ENCODE results near the gene MEI4.
"Not testable (repeated sequence)": the region's sequence is repeated elsewhere in the genome, so short reads cannot be mapped to it uniquely, and the experiment has no call there.

MEI4 gene

DNA sequence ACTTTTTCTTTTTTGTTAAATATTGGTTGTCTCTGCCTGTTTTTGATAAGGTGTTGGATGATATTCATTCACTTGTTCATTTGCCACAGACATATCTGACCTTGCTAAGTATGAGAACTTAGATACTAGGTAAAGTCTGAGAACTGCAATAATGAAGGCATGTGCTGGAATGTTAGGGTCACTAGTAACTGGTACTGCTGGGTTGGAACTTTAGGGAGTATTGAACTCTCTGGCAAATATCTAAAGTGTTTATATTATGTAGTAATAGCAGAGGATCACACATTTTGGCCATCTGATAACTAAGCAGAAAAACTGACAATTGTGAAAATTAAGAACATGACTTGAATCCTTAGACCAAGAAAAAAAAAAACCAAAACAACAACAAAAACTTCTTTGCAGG is 162.7 kb downstream of the MEI4 start:
- no peak for DNase-seq (ENCODE audit: low read depth)

DNA sequence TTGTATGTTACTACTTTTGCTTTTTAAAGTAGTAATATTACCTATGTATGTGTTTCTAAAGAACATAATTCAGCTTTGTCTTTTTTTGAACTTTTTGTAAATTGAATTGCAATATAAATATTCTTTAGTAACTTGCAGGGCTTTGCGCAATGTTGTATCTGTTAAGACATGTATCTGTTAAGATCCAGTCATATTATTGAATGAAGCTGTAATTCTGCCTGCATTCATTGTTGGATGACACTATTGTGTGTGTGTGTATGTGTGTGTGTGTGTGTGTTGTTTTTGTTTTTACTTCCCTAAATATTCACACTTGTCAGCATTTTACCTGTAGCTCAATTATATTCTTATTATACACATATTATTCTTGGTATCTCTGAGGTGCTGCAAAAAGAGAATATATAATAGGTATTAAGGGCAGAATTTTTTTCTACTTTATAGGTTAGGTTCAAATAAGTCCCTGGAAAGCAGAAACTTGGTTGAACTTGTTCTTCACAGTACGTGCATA is 164.0 kb downstream of the MEI4 start:
- no peak for DNase-seq (ENCODE audit: low read depth)

GRCh38 chr6:77822265-77822664 is 169.4 kb downstream of the MEI4 start:
- no peak for DNase-seq (ENCODE audit: low read depth)

DNA sequence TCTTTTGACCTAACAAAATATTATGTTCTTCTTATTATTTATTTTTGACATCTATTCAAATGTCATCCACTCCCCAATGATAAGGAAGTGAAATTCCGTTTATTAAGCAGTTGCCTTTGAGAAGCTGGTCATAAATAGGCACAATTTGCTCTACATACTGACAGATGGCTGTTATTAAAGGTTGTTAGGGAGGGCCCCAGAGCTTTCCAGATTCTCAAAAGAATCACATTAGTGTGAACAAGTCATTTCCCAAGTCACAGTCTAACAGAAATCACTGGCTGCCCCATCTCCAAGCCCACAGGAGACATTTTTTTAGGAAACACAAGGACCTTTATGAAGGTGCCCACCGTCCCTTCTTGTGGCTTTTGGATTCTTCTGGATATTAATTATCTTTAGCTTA is 172.4 kb downstream of the MEI4 start:
- no peak for DNase-seq (ENCODE audit: low read depth)

DNA sequence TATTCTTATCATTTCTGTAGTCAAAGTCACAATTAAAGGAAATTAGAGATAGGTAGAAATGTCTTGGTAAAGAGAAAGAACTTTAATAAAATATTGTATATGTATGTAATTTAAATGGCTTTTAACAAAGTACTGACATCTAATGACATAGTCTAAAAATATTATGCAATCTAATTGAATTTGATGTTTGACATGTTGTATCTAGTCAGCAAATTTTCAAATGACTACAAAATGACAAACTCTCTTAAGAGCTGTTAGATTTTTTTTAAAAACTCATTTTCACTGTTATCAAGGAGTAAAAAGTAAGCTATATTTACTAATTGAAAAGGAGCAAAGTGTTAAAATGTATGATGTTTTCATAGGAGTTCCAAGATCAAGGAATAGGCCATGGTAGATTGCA is 176.9 kb downstream of the MEI4 start:
- DNase-seq (ENCODE audit: low read depth): no peak

GRCh38 chr6:77833749-77834148 is 180.9 kb downstream of the MEI4 start:
- DNase-seq (ENCODE audit: low read depth): not testable (repeated sequence)

GRCh38 chr6:77834591-77834996 is 181.8 kb downstream of the MEI4 start:
- no peak for DNase-seq (ENCODE audit: low read depth)

DNA sequence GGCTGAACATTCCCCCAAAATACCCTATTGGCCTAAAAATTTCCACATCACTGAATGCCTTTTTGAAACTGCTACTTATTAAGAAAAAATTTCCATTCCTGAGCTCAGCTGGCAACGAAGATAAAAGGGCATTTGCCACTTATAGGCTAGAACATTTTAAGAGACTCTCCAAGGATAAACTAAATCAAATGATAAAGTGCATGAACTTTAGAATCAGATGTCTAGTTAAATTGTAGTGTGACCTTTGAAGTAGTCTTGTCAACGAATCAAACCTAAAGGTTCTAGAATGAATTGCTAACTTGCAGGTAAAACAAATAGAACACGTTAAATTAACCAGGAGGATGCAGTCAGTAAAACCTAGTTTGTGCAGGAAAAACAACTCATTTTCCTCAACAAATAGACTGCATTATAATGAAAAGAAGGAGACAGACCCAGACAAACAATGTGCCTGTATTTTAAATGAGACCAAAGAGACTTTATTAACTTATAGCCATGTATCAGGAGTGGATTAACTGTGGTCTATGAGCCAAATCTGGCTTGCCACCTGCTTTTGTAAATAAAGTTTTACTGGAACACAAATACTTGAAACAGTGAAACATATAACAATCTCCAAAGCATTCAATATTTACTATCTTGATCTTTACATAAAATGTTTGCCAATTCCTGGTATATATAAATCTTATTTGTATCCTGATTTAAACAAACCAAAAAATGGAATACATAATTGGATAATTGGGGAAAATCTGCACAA is 184.4 kb downstream of the MEI4 start:
- no peak for DNase-seq (ENCODE audit: low read depth)

GRCh38 chr6:77839292-77839691 is 186.5 kb downstream of the MEI4 start:
- DNase-seq (ENCODE audit: low read depth): no peak

DNA sequence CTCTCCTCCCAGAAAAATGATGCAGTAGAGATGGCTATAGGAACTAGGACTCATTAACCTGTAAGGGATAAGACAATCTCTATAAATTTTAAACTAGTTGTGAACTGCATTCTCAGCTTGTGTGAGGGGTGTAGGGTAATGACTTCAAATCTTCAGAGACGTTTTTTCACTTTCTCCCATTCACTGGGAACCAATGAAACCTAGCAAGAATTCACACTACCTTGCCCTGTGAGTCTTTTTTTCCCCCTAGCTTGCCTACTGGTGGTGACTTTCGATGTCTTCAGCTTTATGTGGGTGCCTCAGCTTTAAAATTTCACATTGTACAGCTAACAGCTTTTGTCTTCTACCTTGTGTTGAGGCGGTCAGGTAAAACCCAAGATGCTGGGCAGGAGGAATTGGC is 192.0 kb downstream of the MEI4 start:
- no peak for DNase-seq (ENCODE audit: low read depth)

GRCh38 chr6:77853401-77853800 is 200.6 kb downstream of the MEI4 start:
- DNase-seq (ENCODE audit: low read depth): no peak

GRCh38 chr6:77856391-77856790 is 203.6 kb downstream of the MEI4 start:
- no peak for DNase-seq (ENCODE audit: low read depth)

DNA sequence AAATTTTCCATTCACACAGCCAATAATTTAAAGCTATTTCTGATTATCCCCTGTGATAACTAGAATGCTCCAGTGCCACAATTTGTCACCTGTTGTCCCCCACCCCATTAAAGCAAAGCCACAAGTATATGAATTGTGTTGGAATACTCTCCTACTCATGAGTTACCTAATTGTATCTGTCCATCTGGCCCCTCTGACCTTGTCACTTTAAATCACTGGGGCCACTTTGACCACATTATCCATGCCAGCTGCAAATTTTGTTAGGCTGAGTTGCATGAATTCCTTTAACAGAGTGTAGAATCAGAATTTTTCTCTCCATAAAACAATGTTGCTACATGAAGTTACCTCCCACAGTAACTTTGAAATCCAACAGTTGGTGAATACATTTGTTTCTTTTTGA is 204.6 kb downstream of the MEI4 start:
- no peak for DNase-seq (ENCODE audit: low read depth)

DNA sequence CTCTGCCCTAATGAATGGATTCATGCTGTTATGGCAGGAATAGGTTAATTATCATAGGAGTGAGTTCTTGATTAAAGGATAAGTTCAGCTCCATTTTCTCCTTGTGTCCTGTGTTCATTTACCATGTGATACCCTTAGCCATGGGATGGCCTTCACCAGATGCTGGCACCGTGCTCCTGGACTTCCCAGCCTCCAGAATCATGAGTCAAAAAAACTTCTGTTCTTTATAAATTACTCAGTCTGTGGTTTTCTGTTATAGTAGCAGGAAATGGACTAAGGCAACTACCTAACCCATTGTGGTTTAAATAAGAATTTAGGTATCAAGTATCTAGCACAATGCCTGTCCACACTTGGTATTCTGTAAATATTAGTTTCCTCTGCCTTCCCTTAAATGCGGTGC is 223.5 kb downstream of the MEI4 start:
- no peak for DNase-seq (ENCODE audit: low read depth)

DNA sequence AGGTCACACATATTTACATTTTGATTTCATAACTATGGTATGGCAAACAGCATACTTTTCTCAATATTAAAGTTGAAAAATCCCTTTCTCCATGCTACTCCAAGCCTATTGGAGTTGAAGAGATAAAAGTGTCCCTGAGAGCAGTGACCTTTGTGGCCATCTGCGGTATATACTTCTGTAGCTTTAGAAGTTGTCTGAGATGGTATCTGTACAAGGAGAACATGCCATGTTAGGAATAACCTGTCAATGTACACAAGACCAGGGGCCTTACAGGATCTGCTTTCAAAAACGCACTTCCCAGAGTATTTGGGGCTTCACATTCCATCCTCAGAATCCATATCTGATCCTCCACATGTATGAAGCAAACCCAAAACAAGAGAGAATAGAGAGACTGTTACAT is 226.7 kb downstream of the MEI4 start:
- DNase-seq (ENCODE audit: low read depth): no peak

DNA sequence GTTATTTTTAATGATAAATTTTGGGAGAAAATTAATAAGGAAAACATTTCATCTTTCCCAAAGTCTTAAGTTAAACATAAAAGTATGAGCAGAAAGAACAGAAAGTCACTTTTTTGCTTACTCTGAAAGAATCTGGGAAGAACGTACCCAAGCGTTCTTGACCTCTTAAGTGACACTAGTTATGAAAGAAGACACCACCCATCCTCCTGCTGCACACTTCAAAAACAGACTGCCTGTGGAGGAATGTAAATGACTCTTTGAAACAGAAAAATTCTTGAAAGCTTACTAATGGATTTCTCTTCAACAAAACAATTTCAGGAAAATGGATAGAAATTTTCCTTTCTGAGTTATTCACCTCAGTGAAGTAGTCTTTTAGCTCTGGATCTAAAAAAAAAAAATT is 227.7 kb downstream of the MEI4 start:
- no peak for DNase-seq (ENCODE audit: low read depth)

DNA sequence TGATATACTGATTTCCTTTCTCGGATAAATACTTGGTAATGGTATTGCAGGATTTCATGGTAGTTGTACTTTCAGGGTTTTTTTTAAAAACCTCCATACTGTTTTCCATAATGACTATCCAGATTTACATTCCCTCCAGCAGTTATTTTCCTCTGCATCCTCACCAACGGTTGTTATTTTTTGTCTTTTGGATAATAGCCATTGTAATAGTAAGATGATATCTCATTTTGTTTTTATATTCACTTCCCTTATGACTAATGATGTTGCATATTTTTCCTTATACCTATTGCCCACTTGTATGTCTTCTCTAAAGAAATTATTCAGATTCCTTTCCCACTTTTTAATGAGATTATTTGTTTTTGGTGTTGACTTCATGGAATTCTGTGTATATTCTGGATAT is 231.0 kb downstream of the MEI4 start:
- DNase-seq (ENCODE audit: low read depth): no peak

DNA sequence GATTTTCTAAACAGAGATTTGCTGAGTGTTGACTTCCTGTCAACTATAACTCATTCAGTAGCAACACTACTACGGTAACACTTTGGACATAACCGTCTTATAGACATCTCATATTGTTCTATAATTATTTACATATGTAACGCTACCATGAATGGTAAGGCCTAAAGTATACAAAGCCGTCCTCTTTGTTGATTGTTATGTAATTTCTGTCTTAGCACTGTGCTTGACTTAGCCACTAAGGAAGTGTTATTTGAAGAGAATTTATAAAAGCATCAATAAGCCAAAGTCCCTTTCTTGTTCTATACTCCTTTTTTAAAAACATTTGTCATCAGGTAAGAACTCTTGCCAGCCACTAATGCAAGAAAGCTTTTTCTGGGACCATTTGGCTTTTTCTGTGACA is 240.6 kb downstream of the MEI4 start:
- DNase-seq (ENCODE audit: low read depth): no peak

DNA sequence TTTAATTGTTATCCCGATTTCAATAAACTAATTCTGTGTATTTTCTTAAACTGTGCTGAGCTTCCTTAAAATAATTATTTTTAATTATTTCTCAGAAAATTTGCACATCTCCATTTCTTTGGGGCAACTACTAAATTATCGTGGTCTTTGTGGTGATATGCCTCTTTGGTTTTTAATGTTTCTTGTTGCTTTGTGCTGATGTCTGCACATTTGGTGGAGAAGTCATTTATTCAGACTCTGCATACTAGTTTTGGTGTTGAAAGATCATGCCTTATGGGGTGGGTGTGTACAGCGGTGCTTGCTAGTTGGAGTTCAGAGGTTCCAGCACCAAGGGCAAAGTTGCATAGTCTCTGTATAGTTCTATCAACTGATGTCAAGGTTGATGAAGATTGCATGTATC is 253.2 kb downstream of the MEI4 start:
- no peak for DNase-seq (ENCODE audit: low read depth)

DNA sequence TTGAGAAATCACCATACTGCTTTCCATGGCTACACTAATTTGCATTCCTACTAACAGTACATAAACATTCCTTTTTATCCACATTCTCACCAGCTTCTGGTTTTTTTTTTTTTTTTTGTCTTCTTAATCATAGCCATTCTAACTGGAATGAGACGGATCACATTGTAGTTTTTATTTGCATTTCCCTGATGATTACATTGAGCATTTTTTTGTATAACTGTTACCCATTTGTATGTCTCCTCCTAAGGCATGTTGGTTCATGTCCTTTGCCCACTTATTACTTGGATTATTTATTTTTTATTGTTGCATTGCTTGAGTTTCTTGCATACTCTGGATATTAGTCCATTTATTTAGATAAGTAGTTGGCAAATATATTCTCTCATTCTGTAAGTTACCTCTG is 258.0 kb downstream of the MEI4 start:
- DNase-seq (ENCODE audit: low read depth): no peak

DNA sequence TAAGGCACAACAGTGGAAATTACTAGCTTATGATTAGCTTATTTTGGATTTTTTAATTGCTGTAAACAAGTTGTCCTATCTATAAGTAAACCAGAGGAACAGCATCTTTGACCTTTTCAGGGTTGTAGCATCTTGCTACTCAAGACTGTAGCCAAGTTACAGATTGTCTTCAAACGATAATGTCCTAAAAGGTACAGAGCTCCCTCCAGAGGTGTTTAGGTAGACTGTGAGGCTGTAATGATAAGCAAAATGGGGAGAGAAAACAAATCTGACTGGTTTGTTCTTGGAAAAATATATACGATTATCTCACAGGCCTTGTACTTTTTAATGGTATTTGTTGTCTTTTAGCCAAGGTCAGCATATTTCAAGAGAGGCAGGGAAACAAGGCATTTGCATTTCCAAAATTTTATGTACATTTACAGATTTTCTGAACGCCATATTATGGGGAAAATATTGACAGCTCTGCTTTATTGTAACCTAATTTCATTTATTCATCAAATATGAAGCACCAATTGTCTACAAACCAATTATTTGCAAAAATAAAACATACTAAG is 273.4 kb downstream of the MEI4 start:
- no peak for DNase-seq (ENCODE audit: low read depth)

DNA sequence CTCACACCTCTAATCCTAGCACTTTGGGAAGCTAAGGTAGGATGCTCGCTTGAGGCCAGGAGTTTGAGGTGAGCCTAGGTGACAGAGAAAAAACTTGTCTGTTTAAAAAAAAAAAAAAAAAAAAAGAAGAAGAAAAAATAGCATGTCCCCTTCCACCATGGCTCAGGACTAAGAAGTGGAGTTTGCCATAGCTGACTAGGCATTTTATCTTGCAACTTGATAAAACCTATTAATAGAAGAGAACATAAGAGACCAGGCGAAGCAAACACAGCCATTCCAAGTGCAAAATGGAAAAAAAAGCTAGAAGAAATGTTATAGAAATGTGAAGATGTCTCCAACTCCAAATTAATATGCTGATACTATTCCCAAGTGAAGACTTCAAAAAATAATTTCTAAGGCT is 277.5 kb downstream of the MEI4 start:
- DNase-seq (ENCODE audit: low read depth): no peak

GRCh38 chr6:77930952-77931351 is 278.1 kb downstream of the MEI4 start:
- DNase-seq (ENCODE audit: low read depth): no peak

GRCh38 chr6:77962070-77962469 is 309.2 kb downstream of the MEI4 start:
- DNase-seq (ENCODE audit: low read depth): no peak
